Raji (cell line): ENCODE results near the gene IMPDH2.

Experiments
- POLR2A ChIP-seq: IDR thresholded peaks from 2 replicates; pipeline ENCODE4 v1.6.1; 2011; ENCODE audit warnings: low read depth, low read length, control low read depth; ENCODE audit not compliant: insufficient read depth

IMPDH2 gene

GRCh38 chr3:49028673-49029562 is at the start of gene IMPDH2:
IMPDH2 (minus strand) TSS chr3:49029398; CDS start chr3:49029350, 48 bp downstream.
- peak; percentile 100 for TF ChIP-seq POLR2A

GRCh38 chr3:49076646-49077045 is 47.4 kb upstream of the IMPDH2 start:
- TF ChIP-seq POLR2A: no peak

- TF ChIP-seq POLR2A: no peak
Measured at GRCh38 chr3:49076116-49076515, 46.9 kb upstream of the IMPDH2 start.

- no peak for TF ChIP-seq POLR2A
Measured at GRCh38 chr3:49058011-49058410, 28.8 kb upstream of the IMPDH2 start.

- TF ChIP-seq POLR2A: no peak
Measured at GRCh38 chr3:49057268-49057667, 28.1 kb upstream of the IMPDH2 start.

GRCh38 chr3:49054344-49054862 is 25.2 kb upstream of the IMPDH2 start:
- no peak for TF ChIP-seq POLR2A

- no peak for TF ChIP-seq POLR2A
Measured at GRCh38 chr3:49053543-49053942, 24.3 kb upstream of the IMPDH2 start.

GRCh38 chr3:49035281-49035680 is 6.1 kb upstream of the IMPDH2 start:
- TF ChIP-seq POLR2A: no peak

- TF ChIP-seq POLR2A: no peak
Measured at GRCh38 chr3:49034650-49035049, 5.5 kb upstream of the IMPDH2 start.

GRCh38 chr3:49032646-49033304 is 3.6 kb upstream of the IMPDH2 start:
- TF ChIP-seq POLR2A: no peak

GRCh38 chr3:49030321-49030720 is 1.1 kb upstream of the IMPDH2 start:
- TF ChIP-seq POLR2A: no peak

GRCh38 chr3:49029563-49029884 is 326 bp upstream of the IMPDH2 start:
- TF ChIP-seq POLR2A: no peak

GRCh38 chr3:49028298-49028672 is 913 bp downstream of the IMPDH2 start:
- TF ChIP-seq POLR2A: peak; percentile 36; the same call in 1 of the 2 replicates

- TF ChIP-seq POLR2A: peak; percentile 58
Measured at GRCh38 chr3:49027634-49028033, 1.6 kb downstream of the IMPDH2 start.

GRCh38 chr3:49026536-49026935 is 2.7 kb downstream of the IMPDH2 start:
- peak; percentile 48; the same call in 1 of the 2 replicates for TF ChIP-seq POLR2A
